Stimulated activated effector memory CD8-positive, alpha-beta T cell treated with anti-CD3 and anti-CD28 coated beads, Interleukin-12 subunit alpha, Interleukin-12 subunit beta, amount 100 ng/mL, for 72 hours (primary cell): ENCODE measurements around the gene DCK.
"Not testable (repeated sequence)": the region's sequence is repeated elsewhere in the genome, so short reads cannot be mapped to it uniquely, and the experiment has no call there.

ENCODE experiments used
- ATAC-seq: fragments of 150-1000 bp; cut with Tn5 transposase; 2 replicates; pipeline ENCODE4 v1.10.0; 2021
- DNase-seq, 2 donors: peaks; one replicate each; pipeline ENCODE4 v3.0.0; 2021 to 2022; ENCODE audit warnings: low spot score in 2 of 2
- H3K27ac Mint-ChIP-seq: one replicate; pipeline ENCODE4 v1.8.0; 2022; ENCODE audit warnings: mild to moderate bottlenecking, mixed read lengths
- H3K36me3 Mint-ChIP-seq: one replicate; pipeline ENCODE4 v1.8.0; 2022; ENCODE audit warnings: mild to moderate bottlenecking, mixed read lengths
- H3K4me1 Mint-ChIP-seq: one replicate; pipeline ENCODE4 v1.8.0; 2022; ENCODE audit warnings: mixed read lengths
- H3K4me3 Mint-ChIP-seq: one replicate; pipeline ENCODE4 v1.8.0; 2022; ENCODE audit warnings: mild to moderate bottlenecking, mixed read lengths
- H3K9me3 Mint-ChIP-seq: one replicate; pipeline ENCODE4 v1.8.0; 2022; ENCODE audit warnings: mixed read lengths

DCK gene

DNA sequence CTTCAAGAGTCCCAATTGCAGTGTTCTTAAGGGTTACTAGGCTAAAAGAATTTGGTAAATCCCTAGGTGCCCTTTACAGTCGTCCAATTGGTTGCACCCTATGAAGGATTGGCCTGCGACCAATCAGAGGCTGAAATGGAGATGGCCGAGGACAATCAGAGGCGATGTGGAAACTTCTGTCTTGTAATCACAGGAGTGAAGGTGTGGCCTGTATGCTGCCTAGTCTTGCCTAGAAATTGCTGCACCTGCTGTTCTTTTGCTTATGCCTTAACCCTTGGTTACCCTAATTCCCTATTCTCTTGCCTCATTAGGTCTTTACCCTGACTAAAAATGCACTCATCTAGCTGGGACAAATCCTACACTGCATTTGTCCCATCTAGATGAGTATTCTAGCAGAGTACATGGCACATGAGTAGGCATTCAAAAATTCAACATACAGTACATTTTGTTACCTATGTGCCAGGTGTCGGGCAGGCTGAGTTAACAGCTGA lies 1.0 kb upstream of the DCK start:
- Mint-ChIP-seq H3K9me3 (no peaks in the 10 kb centered on the region), H3K27ac (peak overlapping the region; percentile 84), H3K4me1 (peaks cover 27% of the 10 kb centered on the region), H3K36me3 (peaks cover 8% of the 10 kb centered on the region), H3K4me3 (peak overlapping the region; percentile 87)
- DNase-seq (no peak), ATAC-seq (no peak)

DNA sequence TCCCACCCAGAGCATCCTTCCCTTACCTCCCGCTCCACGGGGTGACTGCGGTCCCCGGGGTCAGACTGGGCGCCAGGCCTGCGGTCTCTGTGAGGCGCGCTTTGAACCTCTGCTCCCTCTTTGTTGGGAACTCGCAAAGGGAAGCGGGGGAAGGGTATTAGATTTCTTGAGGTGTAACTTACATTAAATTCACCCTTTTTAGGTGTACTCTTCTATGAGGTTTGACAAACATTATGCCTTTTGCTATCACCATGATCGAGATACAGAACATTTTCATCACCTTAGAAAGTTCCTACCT lies 569 bp downstream of the DCK start:
- Mint-ChIP-seq H3K36me3 (peaks cover 24% of the 10 kb centered on the region), H3K4me3 (peak overlapping the region; percentile 87), H3K4me1 (peaks cover 32% of the 10 kb centered on the region), H3K9me3 (no peaks in the 10 kb centered on the region), H3K27ac (peak overlapping the region; percentile 84)
- no peak for ATAC-seq
- no peak for DNase-seq

GRCh38 chr4:70994387-70995099 lies 1.1 kb downstream of the DCK start:
- no peak for DNase-seq
- Mint-ChIP-seq H3K4me1 (peaks cover 37% of the 10 kb centered on the region), H3K27ac (peak overlapping the region; percentile 84), H3K9me3 (no peaks in the 10 kb centered on the region), H3K4me3 (peak overlapping the region; percentile 87), H3K36me3 (peaks cover 29% of the 10 kb centered on the region)
- no peak for ATAC-seq

DNA sequence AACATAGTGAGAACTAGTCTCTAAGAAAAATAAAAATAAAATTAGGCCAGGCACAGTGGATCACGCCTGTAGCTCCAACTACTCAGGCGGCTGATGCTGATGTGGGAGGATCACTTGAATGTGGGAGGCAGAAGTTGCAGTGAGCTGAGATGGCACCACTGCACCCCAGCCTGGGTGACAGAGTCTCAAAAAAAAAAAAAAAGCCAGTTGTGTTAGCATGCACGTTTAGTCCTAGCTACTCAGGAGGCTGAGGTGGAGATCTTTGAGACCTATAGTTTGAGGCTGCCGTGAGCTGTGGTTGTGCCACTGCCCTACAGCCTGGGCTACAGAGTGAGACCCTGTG lies 2.5 kb downstream of the DCK start:
- Mint-ChIP-seq H3K36me3 (peaks cover 43% of the 10 kb centered on the region), H3K4me3 (peak overlapping the region; percentile 87), H3K9me3 (no peaks in the 10 kb centered on the region), H3K27ac (peak overlapping the region; percentile 84), H3K4me1 (peaks cover 51% of the 10 kb centered on the region)
- DNase-seq, result no peak
- peak; percentile 55 for ATAC-seq

DNA sequence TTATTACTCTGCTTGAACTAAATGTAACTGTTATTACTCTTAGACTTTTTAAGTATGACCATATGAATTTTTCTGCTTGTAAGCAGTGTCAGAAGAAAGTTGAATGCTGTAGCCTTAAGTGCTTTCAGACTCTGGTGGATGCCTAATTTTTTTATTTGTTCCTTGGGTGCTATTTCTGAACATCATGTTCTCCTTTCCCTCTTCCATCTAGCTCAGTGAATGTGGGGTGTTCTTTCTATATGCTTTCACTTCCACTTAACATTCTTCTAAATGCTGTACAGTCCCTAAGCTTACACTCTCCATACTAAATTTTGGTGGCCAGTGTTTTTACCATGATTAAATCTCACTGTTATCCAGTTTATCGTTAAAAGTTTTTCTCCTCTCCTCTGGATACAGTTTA lies 3.6 kb downstream of the DCK start:
- H3K36me3 Mint-ChIP-seq, result peaks cover 54% of the 10 kb centered on the region
- DNase-seq (no peak), ATAC-seq (no peak)
- peak overlapping the region; percentile 87 for H3K4me3 Mint-ChIP-seq
- peak overlapping the region; percentile 84 for H3K27ac Mint-ChIP-seq
- peaks cover 62% of the 10 kb centered on the region for H3K4me1 Mint-ChIP-seq
- no peaks in the 10 kb centered on the region for H3K9me3 Mint-ChIP-seq

- Mint-ChIP-seq H3K4me3 (peak overlapping the region; percentile 87), H3K27ac (peak overlapping the region; percentile 84), H3K9me3 (no peaks in the 10 kb centered on the region), H3K36me3 (peaks cover 54% of the 10 kb centered on the region), H3K4me1 (peaks cover 67% of the 10 kb centered on the region)
- ATAC-seq (no peak), DNase-seq (no peak)
Observed at GRCh38 chr4:70997546-70997945, 4.1 kb downstream of the DCK start.

DNA sequence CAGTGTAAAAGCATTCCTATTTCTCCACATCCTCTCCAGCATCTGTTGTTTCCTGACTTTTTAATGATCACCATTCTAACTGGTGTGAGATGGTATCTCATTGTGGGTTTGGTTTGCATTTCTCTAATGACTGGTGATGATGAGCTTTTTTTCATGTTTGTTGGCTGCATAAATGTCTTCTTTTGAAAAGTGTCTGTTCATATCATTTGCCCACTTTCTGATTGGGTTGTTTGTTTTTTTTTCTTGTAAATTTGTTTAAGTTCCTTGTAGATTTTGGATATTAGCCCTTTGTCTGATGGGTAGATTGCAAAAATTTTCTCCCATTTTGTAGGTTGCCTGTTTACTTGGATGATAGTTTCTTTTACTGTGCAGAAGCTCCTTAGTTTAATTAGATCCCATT lies 6.2 kb downstream of the DCK start:
- not testable (repeated sequence) for H3K9me3 Mint-ChIP-seq, DNase-seq, ATAC-seq, H3K27ac Mint-ChIP-seq, H3K4me3 Mint-ChIP-seq
- H3K4me1 Mint-ChIP-seq, result peaks cover 88% of the 10 kb centered on the region
- peaks cover 64% of the 10 kb centered on the region for H3K36me3 Mint-ChIP-seq

DNA sequence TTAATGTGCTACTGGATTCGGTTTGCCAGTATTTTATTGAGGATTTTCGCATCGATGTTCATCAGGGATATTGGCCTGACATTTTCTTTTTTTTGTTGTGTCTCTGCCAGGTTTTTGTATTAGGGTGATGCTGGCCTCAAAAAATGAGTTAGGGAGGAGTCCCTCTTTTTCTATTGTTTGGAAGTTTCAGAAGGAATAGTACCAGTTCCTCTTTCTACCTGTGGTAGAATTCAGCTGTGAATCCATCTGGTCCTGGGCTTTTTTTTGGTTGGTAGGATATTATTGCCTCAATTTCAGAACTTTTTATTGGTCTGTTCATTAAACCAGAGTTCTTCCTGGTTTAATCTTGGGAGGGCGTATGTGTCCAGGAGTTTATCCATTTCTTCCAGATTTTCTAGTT lies 7.9 kb downstream of the DCK start:
- peaks cover 65% of the 10 kb centered on the region for H3K36me3 Mint-ChIP-seq
- not testable (repeated sequence) for H3K9me3 Mint-ChIP-seq, DNase-seq, ATAC-seq, H3K4me3 Mint-ChIP-seq
- peaks cover 81% of the 10 kb centered on the region for H3K4me1 Mint-ChIP-seq
- H3K27ac Mint-ChIP-seq, result peak overlapping the region; percentile 51

DNA sequence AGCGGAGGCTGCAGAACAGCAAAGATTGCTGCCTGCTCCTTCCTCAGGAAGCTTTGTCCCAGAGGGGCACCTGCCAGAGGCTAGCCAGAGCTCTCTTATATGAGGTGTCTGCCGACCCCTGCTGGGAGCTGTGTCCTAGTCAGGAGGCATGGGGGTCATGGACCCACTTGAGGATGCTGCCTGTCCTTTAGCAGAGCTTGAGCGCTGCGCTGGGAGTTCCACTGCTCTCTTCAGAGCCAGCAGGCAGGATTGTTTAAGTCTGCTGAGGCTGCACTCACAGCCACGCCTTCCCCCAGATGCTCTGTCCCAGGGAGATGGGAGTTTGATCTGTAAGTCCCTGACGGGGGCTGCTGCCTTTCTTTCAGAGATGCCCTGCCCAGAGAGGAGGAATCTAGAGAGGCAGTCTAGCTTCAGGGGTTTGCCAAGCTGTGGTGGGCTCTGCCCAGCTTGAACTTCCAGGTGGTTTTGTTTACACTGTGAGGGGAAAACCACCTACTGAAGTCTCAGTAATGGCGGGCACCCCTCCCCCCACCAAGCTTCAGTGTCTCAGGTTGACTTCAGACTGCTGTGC lies 10.9 kb downstream of the DCK start:
- peaks cover 62% of the 10 kb centered on the region for H3K36me3 Mint-ChIP-seq
- H3K9me3 Mint-ChIP-seq, result no peaks in the 10 kb centered on the region
- peak overlapping the region; percentile 57 for H3K4me3 Mint-ChIP-seq
- peaks cover 76% of the 10 kb centered on the region for H3K4me1 Mint-ChIP-seq
- H3K27ac Mint-ChIP-seq, result peak overlapping the region; percentile 79
- DNase-seq (peak; percentile 24 to 70), ATAC-seq (peak; percentile 75)

DNA sequence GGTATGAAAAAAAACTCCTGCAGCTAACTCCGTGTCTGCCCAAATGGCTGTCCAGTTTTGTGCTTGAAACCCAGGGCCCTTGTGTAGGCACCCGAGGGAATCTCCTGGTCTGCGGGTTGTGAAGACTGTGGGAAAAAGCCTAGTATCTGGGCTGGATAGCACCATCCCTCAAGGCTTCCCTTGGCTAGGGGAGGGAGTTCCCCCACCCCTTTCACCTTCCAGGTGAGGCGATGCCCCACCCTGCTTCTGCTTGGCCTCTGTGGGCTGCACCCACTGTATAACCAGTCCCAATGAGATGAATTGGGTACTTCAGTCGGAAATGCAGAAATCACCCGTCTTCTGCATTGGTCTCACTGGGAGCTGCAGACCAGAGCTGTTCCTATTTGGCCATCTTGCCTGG lies 11.6 kb downstream of the DCK start:
- H3K4me3 Mint-ChIP-seq, result peak overlapping the region; percentile 57
- H3K4me1 Mint-ChIP-seq, result peaks cover 76% of the 10 kb centered on the region
- ATAC-seq, result not testable (repeated sequence)

DNA sequence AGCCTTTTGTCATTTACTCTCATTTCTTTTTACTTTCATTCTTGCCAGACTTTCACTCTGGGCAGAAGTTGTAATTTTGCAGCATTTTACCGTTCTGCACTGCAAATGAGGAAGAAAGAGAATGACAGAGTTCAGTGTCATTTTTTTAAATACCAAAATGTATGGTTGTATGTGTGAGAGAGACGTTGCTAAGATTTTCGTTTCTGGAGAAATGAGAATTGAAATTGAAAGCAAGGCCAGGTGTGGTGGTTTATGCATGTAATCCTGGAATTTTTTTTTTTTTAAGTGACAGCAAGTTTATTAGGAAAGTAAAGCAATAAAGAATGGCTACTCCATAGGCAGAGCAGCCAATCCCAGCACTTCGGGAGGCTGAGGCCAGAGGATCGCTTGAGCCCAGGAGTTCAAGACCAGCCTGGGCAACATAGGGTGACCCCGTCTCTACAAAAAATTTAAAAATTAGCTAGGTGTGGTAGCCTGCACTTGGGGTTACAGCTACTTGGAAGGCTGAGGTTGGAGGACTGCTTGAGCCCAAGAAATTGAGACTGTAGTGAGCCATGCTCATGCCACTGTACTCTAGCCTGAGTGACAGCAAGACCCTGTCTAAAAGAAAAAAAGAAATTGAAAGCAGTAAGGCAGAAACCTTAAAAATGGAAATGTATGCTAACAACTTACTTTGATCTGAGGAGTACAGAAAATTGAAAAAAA lies 12.9 kb downstream of the DCK start:
- peak overlapping the region; percentile 47 for H3K4me3 Mint-ChIP-seq
- peaks cover 63% of the 10 kb centered on the region for H3K4me1 Mint-ChIP-seq
- peak overlapping the region; percentile 56 for H3K27ac Mint-ChIP-seq
- no peak for DNase-seq
- peak; percentile 64 for ATAC-seq
- H3K36me3 Mint-ChIP-seq, result peaks cover 46% of the 10 kb centered on the region
- no peaks in the 10 kb centered on the region for H3K9me3 Mint-ChIP-seq

More for the DNA sequence above, 11.6 kb downstream of the DCK start:
- H3K9me3 Mint-ChIP-seq, DNase-seq: not testable (repeated sequence)
- H3K27ac Mint-ChIP-seq, result peak overlapping the region; percentile 79
- H3K36me3 Mint-ChIP-seq, result peaks cover 56% of the 10 kb centered on the region

GRCh38 chr4:71008196-71008595 lies 14.7 kb downstream of the DCK start:
- Mint-ChIP-seq H3K9me3 (no peaks in the 10 kb centered on the region), H3K4me3 (no peak overlapping the region), H3K4me1 (peaks cover 53% of the 10 kb centered on the region), H3K27ac (no peak overlapping the region), H3K36me3 (peaks cover 45% of the 10 kb centered on the region)
- DNase-seq (no peak), ATAC-seq (no peak)

DNA sequence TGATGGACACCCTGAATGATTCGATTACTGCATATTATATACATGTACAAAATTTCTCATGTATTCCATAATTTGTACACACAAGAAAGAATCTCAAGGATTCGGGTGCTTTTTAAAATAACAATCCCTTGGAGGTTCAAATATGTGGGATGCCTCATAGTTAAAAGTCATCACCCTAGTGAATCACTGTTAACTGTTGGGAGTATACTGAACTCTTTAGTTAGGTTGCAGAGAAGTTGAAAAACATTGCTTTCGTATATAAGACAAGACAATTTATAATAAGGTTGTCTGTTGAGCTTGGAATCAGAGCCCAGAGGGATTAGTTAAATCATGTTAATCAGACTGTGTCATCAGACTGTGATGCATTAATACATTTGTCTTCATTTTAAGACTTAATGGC lies 15.6 kb downstream of the DCK start:
- Mint-ChIP-seq H3K9me3 (no peaks in the 10 kb centered on the region), H3K4me3 (no peak overlapping the region), H3K27ac (peak overlapping the region; percentile 1), H3K36me3 (peaks cover 43% of the 10 kb centered on the region), H3K4me1 (peaks cover 44% of the 10 kb centered on the region)
- no peak for ATAC-seq
- no peak for DNase-seq

DNA sequence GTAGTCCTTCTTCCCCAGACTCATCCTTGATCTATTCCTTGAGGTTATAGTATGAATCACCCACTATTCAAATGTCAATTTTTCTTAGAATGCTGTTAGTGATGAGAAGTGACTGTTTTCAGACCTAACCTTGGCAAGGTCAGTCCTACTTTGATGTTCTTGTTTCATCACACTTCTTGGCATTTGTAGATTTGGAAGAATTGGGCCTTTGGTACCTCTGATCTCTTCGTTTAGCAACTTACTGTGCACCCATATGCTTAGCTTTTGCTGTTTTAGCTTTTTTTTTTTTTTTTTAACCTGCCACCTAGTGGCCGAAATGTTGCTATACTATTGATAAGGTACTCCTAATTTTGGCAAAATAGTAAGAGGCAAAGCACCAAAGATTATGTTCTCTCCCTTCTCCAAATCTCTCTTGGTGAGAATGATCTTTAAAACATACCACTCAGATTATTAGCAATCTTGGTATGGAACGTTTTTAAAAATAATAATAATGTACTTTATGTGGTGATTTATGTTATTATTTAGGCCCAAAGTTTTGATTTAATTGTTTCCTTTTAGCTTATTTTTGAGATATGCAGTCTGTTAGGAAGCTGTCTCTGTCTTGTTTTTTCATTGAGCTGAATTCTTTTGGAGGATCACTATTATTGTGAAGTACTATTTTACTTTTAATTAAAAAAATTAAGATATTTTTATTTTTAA lies 16.6 kb downstream of the DCK start:
- Mint-ChIP-seq H3K27ac (no peak overlapping the region), H3K4me3 (no peak overlapping the region), H3K9me3 (no peaks in the 10 kb centered on the region), H3K36me3 (peaks cover 41% of the 10 kb centered on the region), H3K4me1 (peaks cover 40% of the 10 kb centered on the region)
- ATAC-seq, result peak; percentile 67
- DNase-seq, result no peak

DNA sequence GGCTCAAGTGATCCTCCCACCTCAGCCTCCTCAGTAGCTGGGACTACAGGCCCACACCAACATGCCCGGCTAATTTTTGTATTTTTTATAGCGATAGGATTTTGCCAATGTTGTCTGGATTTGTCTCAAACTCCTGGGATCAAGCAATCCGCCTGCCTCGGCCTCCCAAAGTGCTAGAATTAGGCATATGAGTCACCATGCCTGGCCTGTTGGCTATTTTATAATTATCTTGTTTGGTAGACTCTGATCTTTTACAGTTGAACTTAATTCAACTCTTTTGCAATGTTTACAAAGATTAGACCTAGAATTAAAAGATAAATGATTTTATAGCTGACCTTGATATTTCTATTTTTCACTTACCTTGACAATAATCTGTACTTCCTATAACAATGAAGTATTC lies 18.0 kb downstream of the DCK start:
- DNase-seq (no peak), ATAC-seq (no peak)
- Mint-ChIP-seq H3K4me3 (no peak overlapping the region), H3K4me1 (peaks cover 33% of the 10 kb centered on the region), H3K27ac (no peak overlapping the region), H3K36me3 (peaks cover 34% of the 10 kb centered on the region), H3K9me3 (no peaks in the 10 kb centered on the region)
